Measurements from ENCODE around the gene ENPP4.

DNA sequence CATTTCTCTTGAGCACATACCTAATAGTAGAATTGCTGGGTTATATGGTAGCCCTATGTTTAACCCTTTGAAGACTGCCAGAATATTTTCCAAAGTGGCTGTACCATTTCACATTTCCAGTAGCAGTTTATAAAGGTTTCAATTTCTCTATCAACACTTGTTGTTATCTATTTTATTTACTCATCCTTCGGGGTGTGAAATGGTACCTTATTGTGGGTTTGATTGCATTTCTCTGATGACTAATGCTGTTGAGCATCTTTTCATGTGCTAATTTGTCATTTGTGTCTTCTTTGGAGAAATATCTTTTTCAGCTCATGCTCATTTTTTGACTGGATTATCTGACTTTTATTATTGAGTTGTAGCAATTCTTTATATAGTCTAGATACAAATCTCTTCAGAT lies 5.4 kb downstream of the ENPP4 start:
- TF ChIP-seq, protein P1, sequence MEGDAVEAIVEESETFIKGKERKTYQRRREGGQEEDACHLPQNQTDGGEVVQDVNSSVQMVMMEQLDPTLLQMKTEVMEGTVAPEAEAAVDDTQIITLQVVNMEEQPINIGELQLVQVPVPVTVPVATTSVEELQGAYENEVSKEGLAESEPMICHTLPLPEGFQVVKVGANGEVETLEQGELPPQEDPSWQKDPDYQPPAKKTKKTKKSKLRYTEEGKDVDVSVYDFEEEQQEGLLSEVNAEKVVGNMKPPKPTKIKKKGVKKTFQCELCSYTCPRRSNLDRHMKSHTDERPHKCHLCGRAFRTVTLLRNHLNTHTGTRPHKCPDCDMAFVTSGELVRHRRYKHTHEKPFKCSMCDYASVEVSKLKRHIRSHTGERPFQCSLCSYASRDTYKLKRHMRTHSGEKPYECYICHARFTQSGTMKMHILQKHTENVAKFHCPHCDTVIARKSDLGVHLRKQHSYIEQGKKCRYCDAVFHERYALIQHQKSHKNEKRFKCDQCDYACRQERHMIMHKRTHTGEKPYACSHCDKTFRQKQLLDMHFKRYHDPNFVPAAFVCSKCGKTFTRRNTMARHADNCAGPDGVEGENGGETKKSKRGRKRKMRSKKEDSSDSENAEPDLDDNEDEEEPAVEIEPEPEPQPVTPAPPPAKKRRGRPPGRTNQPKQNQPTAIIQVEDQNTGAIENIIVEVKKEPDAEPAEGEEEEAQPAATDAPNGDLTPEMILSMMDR (IDR thresholded peaks at IDR 0.05) = no peak
- TF ChIP-seq POLR2A (IDR thresholded peaks at IDR 0.05) = no peak
